Glomerular visceral epithelial cell (primary cell): ENCODE data around the gene SERPINB5.
A peak's percentile ranks its signal among the peaks of the same experiment; 100 is the strongest.

Source experiments
- DNase-seq: peaks from one replicate; pipeline ENCODE4 v3.0.0-alpha.2; 2016; ENCODE audit errors: extremely low spot score

The SERPINB5 gene

DNA sequence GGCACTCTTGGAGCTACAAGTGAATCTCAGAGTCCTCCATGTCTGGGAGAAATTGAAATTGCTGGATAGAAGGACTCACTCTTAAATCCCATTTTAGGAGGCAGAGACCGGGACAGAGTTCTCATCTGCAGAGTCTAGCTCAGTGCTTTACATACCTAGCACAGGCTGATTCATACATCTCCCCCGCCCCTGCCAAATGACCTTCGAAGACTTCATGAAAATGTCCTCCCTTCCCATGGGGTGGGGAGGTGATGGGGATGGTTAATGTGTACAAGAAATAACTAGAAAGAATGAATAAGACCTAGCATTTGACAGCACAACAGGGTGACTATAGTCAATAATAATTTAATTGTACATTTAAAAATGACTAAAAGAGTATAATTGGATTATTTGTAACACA, 8.2 kb upstream of the SERPINB5 start:
- no peak for DNase-seq

- no peak for DNase-seq
These were observed 6.0 kb upstream of the SERPINB5 start for GRCh38 chr18:63470751-63471150.

GRCh38 chr18:63472380-63472779, 4.4 kb upstream of the SERPINB5 start:
- DNase-seq, result no peak

DNA sequence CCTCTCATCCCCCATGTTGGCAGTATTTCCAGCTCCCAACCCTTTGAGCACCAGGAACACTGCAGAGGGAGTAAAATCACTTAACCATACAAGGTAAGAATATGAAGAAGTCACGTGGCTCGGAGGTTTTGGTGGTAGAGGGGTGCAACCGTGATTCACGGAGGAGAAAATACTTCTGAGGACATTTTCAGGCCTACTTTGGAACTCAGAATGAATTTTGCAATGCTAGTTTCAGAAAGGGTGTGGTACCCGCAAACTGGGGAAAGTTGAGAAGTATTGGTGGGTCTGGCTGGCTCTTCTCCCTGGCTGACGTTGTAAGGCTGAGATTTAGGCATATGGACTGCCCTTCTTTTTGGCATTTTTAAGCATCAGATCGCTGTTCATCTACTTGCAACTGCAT, 442 bp downstream of the SERPINB5 start:
- DNase-seq, result no peak

- DNase-seq, result no peak
These were observed 1.2 kb downstream of the SERPINB5 start for GRCh38 chr18:63477968-63478367.

GRCh38 chr18:63479826-63480225, 3.1 kb downstream of the SERPINB5 start:
- no peak for DNase-seq

- no peak for DNase-seq
These were observed 3.7 kb downstream of the SERPINB5 start for GRCh38 chr18:63480476-63480875.

DNA sequence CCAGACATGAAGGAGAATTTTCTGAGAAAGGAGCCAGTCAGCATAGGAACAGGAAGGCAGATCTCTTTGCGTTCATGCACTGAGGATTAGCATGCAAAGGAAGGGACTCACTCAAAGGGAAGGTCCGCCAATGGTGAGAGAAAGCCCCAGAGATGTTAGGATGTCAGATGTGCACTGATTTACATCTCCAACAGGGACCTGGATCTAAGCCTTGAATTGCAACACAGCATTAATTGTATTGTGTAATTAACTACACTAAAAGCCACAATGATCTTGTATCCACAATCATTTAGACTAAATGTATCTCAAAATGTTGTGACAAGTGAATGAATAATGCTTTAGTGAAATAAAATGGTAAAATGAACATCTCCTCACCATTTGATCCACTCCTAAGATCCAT, 4.2 kb downstream of the SERPINB5 start:
- no peak for DNase-seq

DNA sequence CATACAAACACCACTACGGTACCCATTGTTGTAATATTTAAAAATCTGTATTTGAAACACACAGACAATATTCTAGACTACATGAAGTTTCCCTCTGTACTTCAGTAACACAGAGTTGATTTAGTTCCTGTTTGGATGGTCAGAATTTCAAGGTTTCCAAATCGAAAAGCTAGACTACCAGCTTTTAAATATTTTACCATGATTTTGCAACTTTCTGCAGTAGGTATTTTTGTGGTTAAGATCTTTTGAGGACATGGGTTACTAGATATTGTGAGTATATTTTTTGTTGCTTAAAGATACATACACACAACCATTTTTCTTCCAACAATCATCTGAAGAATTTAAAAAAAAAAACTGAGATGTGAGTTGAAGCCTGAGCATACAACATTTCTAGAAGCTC, 10.9 kb downstream of the SERPINB5 start:
- DNase-seq, result no peak

- no peak for DNase-seq
These were observed 11.4 kb downstream of the SERPINB5 start for GRCh38 chr18:63488160-63488559.

DNA sequence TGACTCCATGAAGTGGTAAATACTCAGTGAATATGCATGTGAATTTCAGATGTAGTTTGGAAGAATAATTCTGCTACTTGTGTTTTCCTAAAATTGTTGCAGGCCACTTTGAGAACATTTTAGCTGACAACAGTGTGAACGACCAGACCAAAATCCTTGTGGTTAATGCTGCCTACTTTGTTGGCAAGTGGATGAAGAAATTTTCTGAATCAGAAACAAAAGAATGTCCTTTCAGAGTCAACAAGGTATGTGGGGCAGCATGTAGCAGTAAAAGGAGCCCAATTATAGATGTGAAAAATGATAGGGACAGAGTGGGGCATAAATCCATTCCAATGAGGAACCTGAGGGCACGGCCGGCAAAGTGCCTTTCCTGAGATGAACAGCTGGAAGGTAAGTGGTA, 16.1 kb downstream of the SERPINB5 start:
- no peak for DNase-seq

DNA sequence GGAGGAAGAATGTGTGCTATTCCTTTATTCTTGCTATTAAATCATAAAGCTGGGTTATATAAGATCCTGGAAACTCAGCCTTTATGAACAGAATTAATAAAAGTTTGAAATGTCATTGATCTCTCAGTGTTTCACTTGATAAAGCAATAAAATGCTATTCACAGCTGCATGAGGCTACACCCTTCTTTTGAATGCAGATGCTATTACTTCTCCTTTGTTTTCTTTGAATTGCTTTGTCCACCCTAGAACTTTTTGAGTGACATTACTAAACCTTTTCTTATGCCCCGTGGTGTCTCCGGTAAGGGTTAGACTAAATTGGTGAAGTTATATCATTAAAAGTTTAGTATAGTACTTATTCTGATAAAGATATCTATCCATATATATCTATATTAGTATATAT, 18.9 kb downstream of the SERPINB5 start:
- DNase-seq, result no peak

DNA sequence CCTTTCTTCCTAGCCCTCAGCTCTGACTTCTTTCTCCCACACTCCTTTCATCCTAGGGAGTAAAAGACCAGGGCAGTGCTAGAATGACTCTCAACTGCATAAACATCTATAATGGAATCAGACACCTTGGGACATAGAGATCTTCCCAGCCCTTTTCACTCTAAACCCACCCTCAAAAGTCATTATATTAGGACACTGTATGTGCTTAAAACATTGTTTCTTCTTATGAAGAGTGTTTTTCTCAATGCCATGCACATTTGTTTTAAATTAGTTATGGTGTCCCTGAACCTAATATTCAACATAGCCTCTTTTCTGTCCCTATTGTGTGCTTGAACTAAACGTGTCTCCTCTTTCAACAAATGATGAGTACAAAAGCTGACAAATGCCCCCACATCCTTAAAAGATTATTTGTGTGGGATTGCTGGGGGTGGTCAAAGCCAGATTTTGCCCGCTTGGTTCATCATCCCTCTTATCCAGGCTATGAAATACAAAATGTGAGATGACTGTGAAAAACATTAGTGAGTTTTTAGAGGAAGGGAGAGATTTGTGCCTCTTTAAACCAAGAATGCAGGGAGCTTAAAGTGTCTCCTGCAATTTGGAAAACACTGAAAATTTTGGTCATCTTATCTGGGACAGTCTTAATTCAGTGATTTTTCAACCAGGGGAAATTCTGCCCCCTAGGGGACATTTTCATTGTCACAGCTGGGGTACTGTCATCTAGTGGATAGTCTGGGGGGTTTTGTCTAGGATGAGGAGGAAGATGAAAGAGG, 29.0 kb downstream of the SERPINB5 start:
- no peak for DNase-seq

DNA sequence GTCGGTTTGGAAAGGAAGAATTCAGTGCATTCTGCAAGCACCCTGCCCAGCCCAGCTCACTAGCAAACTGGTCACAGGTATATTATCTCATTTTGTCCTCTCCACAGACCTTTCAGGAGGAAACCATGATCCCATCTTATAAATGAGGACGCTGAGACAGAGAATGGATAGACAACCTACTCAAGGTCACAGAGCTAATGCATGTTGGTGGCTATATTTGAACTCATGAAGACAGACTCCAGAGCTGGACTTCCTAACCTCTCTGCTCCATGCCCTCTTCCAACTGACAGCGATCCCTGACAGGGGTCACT, 29.5 kb downstream of the SERPINB5 start:
- DNase-seq, result no peak

DNA sequence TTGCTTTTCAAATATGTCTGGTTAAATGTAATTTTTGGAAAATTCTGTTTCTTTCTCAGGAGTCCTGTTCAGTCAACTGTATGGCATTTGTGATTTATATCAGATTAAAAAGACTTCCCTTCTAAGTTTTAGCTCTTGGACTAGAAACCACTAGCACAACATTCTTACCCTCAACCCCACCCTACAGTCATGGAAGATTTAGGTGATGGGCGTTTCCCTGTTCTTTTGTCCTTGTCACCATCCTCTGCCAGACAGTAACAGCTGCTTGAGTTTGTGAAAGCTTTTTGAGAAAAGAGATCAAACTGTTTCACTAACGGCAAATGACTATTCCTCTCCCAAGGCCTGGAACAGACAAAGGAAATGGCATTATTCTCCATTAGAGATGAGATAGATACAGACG, 31.8 kb downstream of the SERPINB5 start:
- no peak for DNase-seq

DNA sequence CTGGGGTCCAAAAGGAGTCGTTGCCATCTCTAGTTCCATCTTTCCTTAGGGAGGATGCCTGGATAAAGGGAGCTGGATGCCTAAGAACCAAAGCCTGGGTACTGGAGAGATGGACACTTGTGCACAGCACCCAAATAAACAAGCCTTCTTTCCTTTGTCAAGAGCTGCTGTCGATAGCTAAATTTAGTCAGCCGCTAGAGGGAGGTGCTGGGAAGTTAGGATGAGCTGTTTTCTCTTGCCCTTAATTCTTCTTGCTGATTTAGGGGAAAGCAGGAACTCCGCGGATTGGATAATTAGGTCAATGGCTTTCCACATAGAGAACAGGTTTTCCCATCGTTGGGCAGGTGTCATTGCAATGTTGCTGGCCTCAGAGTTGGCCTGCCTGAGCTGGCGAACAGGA, 34.5 kb downstream of the SERPINB5 start:
- peak; percentile 8 for DNase-seq

- DNase-seq, result no peak
These were observed 37.6 kb downstream of the SERPINB5 start for GRCh38 chr18:63514326-63514725.

GRCh38 chr18:63514888-63515678, 38.3 kb downstream of the SERPINB5 start:
- no peak for DNase-seq

DNA sequence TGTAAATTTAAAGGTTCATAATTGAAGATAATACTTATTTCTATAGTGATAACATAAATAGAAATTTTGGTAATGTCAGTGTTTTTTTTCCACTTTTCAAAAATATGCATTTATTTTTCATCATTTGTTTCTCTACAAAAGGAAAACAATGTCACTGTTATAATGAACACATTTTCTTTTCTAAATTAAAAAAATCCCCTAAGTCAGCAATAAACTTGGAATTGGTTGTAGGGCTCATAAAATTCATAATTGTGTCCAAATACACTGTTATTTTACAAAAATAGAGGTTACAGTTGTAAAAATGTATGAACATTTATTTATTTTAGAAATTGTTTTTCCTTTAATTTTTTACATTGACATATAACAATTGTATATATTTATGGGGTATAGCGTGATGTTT, 39.0 kb downstream of the SERPINB5 start:
- DNase-seq, result no peak

DNA sequence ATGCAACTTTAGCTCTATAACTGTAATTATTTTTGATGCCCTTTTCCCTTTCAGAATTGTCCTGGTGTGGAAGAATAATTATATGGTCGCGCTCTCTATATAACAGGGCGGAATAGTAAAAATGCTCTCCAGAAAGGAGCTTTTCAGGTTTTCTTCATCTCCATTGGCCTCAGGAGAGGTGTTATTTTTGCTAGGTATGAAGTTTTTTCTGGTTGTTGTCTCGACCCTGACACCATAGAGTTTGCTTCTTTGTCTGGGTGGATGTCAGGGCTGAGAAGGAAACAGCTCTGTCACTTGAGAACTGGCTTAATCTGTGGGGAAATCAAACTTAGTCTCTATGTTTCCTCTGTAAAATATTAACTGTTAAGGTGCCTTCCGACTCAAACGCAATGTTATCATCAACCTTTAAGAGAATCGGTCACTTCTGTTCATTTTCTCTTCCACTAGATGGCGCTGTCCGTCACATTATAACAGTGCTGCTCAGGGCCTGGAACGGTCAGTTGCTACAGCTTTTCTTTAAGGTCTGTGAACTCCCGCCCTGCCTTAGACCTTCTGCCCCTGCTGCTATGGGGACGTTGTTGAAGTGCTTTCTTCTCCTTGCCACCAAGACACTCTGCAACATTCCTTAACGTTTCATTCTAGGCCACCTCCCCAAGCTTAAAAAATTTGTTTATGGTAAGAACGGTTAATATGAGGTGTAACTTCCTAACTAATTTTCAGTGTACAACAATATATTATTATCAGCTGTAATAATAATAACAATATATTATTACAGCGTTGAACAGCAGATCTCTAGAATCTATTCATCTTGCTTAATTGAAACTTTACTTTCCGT, 41.6 kb downstream of the SERPINB5 start:
- DNase-seq, result peak; percentile 79

- no peak for DNase-seq
These were observed 43.4 kb downstream of the SERPINB5 start for GRCh38 chr18:63520053-63520685.

GRCh38 chr18:63523660-63524059, 46.9 kb downstream of the SERPINB5 start:
- no peak for DNase-seq
